K562 (cell line): ENCODE results near the gene AFM. TPM values are rescaled to one million over a fixed set of nuclear protein-coding genes. Genes with fewer than 3 reads are reported as not detected.

ENCODE experiments used
- ARHGAP35 ChIP-seq: fragments of 450-650 bp; IDR thresholded peaks from 2 replicates; pipeline ENCODE4 v1.6.1; 2018; ENCODE audit not compliant: partially characterized antibody
- ARID1B ChIP-seq: fragments of 450-650 bp; IDR thresholded peaks from 2 replicates; pipeline ENCODE4 v1.6.1; 2016; ENCODE audit warnings: antibody characterized with exemption, mild to moderate bottlenecking, inconsistent platforms
- BACH1 ChIP-seq: fragments of 200-800 bp; sonication (Bioruptor generic); IDR thresholded peaks from 2 replicates; pipeline ENCODE4 v1.6.1; 2016; ENCODE audit warnings: missing genetic modification characterization, missing compliant biosample characterization
- CBX3 ChIP-seq, 2 experiments: IDR thresholded peaks; 1 replicate in 1 of 2; 2 replicates in 1 of 2; pipeline ENCODE4 v1.6.1; 2012; ENCODE audit warnings: inconsistent platforms in 2 of 2, low read length in 2 of 2, borderline replicate concordance in 1 of 2, control low read depth in 1 of 2
- CCAR2 ChIP-seq: fragments of 200-400 bp; formaldehyde crosslinking; IDR thresholded peaks from 2 replicates; pipeline ENCODE4 v1.6.1; 2017; ENCODE audit warnings: mild to moderate bottlenecking, low read depth, low read length
- CTCF ChIP-seq, 3 experiments: IDR thresholded peaks in 2 of 3; conservative IDR thresholded peaks in 1 of 3; 2 replicates each; pipeline ENCODE4 v1.5.1; 2011 to 2012; ENCODE audit warnings: low read length in 3 of 3, mild to moderate bottlenecking in 3 of 3, control low read depth in 2 of 3, improper control_type of control experiment in 1 of 3, inconsistent platforms in 1 of 3, low read depth in 1 of 3, mixed read lengths in 1 of 3, moderate library complexity in 1 of 3; ENCODE audit not compliant: insufficient read depth in 2 of 3
- MAX ChIP-seq: sonication (generic); formaldehyde crosslinking; IDR thresholded peaks from 2 replicates; pipeline ENCODE4 v1.9.0; 2022; ENCODE audit warnings: mild to moderate bottlenecking, missing genetic modification reagents
- RBM39 ChIP-seq: fragments of 200-400 bp; formaldehyde crosslinking; optimal IDR thresholded peaks from 2 replicates; pipeline ENCODE3; 2018; ENCODE audit warnings: low read depth, low read length
- SETDB1 ChIP-seq: IDR thresholded peaks from one replicate; pipeline ENCODE4 v1.6.1; 2012; ENCODE audit warnings: low read length, control low read depth, inconsistent platforms
- TGIF2 ChIP-seq: sonication (generic); formaldehyde crosslinking; IDR thresholded peaks from 2 replicates; pipeline ENCODE4 v1.8.1; 2022; ENCODE audit warnings: mild to moderate bottlenecking, missing genetic modification reagents, moderate library complexity
- XRCC5 ChIP-seq: fragments of 200-400 bp; formaldehyde crosslinking; IDR thresholded peaks from 2 replicates; pipeline ENCODE4 v1.6.1; 2017; ENCODE audit warnings: low read depth, mild to moderate bottlenecking, low read length
- ZNF57 ChIP-seq: fragments of 450-650 bp; formaldehyde crosslinking; IDR thresholded peaks from 2 replicates; pipeline ENCODE4 v1.4.0; 2020; ENCODE audit warnings: mild to moderate bottlenecking, moderate library complexity
- ZNF830 ChIP-seq: fragments of 250-450 bp; sonication (Bioruptor Pico); IDR thresholded peaks from 2 replicates; pipeline ENCODE4 v1.5.0; 2021; ENCODE audit warnings: mild to moderate bottlenecking
- polyA plus RNA-seq, 8 experiments: library from polyadenylated mRNA; depleted of rRNA in 4 of 8; stranded (reverse) in 5 of 8; unstranded in 3 of 8; fragments of >200 nt; fragmentation: Nextera tagmentation in 2 of 8; fragmentation: Illumina TruSeq in 1 of 8; extraction: Ambion mirVana in 2 of 8; extraction: Trizol in 1 of 8; gene quantifications; 2 replicates each; pipeline versions ENCODE4 v1.2.1 to v1.2.3, GENCODE V29; 2011 to 2014; ENCODE audit warnings: inconsistent platforms in 1 of 8, missing spikeins in 1 of 8
- total RNA-seq, 7 experiments: library from RNA; depleted of rRNA in 6 of 7; stranded (reverse); fragments of >200 nt in 6 of 7; fragmentation: Illumina TruSeq in 2 of 7; extraction: Trizol in 2 of 7; gene quantifications; 2 replicates each; pipeline versions ENCODE4 v1.2.1 to v1.2.3, GENCODE V29; 2011 to 2021; ENCODE audit warnings: low replicate concordance in 1 of 7
- TF ChIP-seq, protein P1 (sequence below): fragments of 450-650 bp; IDR thresholded peaks from 2 replicates; pipeline ENCODE4 v1.6.1; 2017; ENCODE audit warnings: antibody characterized with exemption, mild to moderate bottlenecking
- TF ChIP-seq, protein P2 (sequence below): fragments of 450-650 bp; IDR thresholded peaks from 2 replicates; pipeline ENCODE4 v1.6.1; 2018; ENCODE audit not compliant: partially characterized antibody
- TF ChIP-seq, protein P3 (sequence below): sonication (generic); formaldehyde crosslinking; IDR thresholded peaks from 2 replicates; pipeline ENCODE4 v1.8.1; 2022; ENCODE audit warnings: missing genetic modification reagents

Gene AFM
- total and polyA plus RNA-seq, 9 of the 15 experiments (the other 6 are each of a cell fraction or from before 2014, with no cell fraction given) = 0.07 to 0.15 (median 0.12) TPM; not detected in 5

DNA sequence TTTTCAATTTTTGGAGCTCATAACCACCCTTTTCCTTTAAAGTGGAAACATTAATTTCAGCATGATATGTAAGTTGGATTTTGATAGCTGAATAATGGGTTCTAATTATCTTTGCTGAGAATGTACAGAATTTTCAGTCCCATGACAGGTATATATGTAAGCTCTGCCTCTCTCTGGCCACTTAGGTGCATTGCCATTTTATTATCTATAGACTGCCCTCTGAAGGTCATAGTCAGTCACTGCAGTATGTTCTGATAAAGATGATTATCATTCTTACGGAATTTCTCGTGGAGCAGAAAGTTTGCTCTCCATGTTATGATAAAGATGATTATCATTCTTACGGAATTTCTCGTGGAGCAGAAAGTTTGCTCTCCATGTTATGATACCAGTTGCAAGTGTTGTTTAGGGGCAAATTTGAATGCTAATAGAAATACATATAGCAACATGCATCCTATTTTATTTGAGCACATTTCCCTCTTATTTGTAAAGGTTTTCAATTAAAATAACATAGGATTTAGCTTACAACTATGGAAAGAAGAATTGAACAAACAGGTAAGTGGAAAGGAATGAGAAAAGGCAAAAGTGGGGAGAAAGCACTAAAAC lies 35.1 kb upstream of the AFM start (continued):
- TF ChIP-seq MAX (CRISPR knock-in tag) (no peak), ZNF57 (CRISPR knock-in tag) (no peak), RBM39 (no peak), ARHGAP35 (no peak), CBX3 (IDR thresholded peaks at IDR 0.05; ENCODE audit: borderline replicate concordance in 1 of 2, low read length in 2 of 2) (0 out of 3 replicates have a peak, but pooled peaks of 1 of the 2 experiments have one; percentile 51), CTCF (IDR thresholded peaks at IDR 0.05 in 2 of 3, conservative IDR thresholded peaks at IDR 0.05 in 1 of 3; ENCODE audit: insufficient read depth in 2 of 3, low read depth in 1 of 3, low read length in 3 of 3) (peak; percentile 82 to 99 (median 98)), CCAR2 (no peak), SETDB1 (no peak), ZNF830 (CRISPR knock-in tag) (no peak), TGIF2 (CRISPR knock-in tag) (no peak), ARID1B (no peak), XRCC5 (no peak), BACH1 (no peak)
- TF ChIP-seq, protein P1, sequence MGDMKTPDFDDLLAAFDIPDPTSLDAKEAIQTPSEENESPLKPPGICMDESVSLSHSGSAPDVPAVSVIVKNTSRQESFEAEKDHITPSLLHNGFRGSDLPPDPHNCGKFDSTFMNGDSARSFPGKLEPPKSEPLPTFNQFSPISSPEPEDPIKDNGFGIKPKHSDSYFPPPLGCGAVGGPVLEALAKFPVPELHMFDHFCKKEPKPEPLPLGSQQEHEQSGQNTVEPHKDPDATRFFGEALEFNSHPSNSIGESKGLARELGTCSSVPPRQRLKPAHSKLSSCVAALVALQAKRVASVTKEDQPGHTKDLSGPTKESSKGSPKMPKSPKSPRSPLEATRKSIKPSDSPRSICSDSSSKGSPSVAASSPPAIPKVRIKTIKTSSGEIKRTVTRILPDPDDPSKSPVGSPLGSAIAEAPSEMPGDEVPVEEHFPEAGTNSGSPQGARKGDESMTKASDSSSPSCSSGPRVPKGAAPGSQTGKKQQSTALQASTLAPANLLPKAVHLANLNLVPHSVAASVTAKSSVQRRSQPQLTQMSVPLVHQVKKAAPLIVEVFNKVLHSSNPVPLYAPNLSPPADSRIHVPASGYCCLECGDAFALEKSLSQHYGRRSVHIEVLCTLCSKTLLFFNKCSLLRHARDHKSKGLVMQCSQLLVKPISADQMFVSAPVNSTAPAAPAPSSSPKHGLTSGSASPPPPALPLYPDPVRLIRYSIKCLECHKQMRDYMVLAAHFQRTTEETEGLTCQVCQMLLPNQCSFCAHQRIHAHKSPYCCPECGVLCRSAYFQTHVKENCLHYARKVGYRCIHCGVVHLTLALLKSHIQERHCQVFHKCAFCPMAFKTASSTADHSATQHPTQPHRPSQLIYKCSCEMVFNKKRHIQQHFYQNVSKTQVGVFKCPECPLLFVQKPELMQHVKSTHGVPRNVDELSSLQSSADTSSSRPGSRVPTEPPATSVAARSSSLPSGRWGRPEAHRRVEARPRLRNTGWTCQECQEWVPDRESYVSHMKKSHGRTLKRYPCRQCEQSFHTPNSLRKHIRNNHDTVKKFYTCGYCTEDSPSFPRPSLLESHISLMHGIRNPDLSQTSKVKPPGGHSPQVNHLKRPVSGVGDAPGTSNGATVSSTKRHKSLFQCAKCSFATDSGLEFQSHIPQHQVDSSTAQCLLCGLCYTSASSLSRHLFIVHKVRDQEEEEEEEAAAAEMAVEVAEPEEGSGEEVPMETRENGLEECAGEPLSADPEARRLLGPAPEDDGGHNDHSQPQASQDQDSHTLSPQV = peak; percentile 33; the same call in 1 of the 2 replicates
- TF ChIP-seq, protein P2, sequence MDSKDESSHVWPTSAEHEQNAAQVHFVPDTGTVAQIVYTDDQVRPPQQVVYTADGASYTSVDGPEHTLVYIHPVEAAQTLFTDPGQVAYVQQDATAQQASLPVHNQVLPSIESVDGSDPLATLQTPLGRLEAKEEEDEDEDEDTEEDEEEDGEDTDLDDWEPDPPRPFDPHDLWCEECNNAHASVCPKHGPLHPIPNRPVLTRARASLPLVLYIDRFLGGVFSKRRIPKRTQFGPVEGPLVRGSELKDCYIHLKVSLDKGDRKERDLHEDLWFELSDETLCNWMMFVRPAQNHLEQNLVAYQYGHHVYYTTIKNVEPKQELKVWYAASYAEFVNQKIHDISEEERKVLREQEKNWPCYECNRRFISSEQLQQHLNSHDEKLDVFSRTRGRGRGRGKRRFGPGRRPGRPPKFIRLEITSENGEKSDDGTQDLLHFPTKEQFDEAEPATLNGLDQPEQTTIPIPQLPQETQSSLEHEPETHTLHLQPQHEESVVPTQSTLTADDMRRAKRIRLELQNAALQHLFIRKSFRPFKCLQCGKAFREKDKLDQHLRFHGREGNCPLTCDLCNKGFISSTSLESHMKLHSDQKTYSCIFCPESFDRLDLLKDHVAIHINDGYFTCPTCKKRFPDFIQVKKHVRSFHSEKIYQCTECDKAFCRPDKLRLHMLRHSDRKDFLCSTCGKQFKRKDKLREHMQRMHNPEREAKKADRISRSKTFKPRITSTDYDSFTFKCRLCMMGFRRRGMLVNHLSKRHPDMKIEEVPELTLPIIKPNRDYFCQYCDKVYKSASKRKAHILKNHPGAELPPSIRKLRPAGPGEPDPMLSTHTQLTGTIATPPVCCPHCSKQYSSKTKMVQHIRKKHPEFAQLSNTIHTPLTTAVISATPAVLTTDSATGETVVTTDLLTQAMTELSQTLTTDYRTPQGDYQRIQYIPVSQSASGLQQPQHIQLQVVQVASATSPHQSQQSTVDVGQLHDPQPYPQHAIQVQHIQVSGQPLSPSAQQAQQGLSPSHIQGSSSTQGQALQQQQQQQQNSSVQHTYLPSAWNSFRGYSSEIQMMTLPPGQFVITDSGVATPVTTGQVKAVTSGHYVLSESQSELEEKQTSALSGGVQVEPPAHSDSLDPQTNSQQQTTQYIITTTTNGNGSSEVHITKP = no peak
- TF ChIP-seq, protein P3, sequence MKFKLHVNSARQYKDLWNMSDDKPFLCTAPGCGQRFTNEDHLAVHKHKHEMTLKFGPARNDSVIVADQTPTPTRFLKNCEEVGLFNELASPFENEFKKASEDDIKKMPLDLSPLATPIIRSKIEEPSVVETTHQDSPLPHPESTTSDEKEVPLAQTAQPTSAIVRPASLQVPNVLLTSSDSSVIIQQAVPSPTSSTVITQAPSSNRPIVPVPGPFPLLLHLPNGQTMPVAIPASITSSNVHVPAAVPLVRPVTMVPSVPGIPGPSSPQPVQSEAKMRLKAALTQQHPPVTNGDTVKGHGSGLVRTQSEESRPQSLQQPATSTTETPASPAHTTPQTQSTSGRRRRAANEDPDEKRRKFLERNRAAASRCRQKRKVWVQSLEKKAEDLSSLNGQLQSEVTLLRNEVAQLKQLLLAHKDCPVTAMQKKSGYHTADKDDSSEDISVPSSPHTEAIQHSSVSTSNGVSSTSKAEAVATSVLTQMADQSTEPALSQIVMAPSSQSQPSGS = no peak
